SK-N-MC (cell line): ENCODE data around the gene AFAP1L2.
"Not testable (repeated sequence)": the region's sequence is repeated elsewhere in the genome, so short reads cannot be mapped to it uniquely, and the experiment has no call there.

ENCODE experiments used
- DNase-seq: peaks from one replicate; pipeline ENCODE4 v3.0.0-alpha.2; 2011; ENCODE audit warnings: low read depth, low spot score
- H3K27ac ChIP-seq: fragments of 200-600 bp; sonication (generic); 2 replicates; pipeline ENCODE4 v1.5.1; 2016; ENCODE audit warnings: mixed run types
- H3K36me3 ChIP-seq: fragments of 200-600 bp; sonication (generic); 2 replicates; pipeline ENCODE4 v1.6.1; 2017; ENCODE audit warnings: antibody characterized with exemption, low read length, mixed read lengths; ENCODE audit not compliant: insufficient read depth
- H3K4me3 ChIP-seq: fragments of 200-600 bp; sonication (generic); 2 replicates; pipeline ENCODE4 v1.5.1; 2016
- H3K9ac ChIP-seq: fragments of 200-600 bp; sonication (generic); 2 replicates; pipeline ENCODE4 v1.8.0; 2017; ENCODE audit warnings: mixed run types, mixed read lengths; ENCODE audit not compliant: insufficient read length
- H3K9me3 ChIP-seq: fragments of 200-600 bp; sonication (generic); 2 replicates; pipeline ENCODE4 v1.6.1; 2017; ENCODE audit warnings: low read depth, mild to moderate bottlenecking, antibody characterized with exemption, low read length, moderate library complexity, mixed read lengths
- EZH2 ChIP-seq: fragments of 200-600 bp; sonication (generic); IDR thresholded peaks from one replicate; pipeline ENCODE4 v1.6.1; 2017; ENCODE audit warnings: antibody characterized with exemption
- FOXP2 ChIP-seq: optimal IDR thresholded peaks from 2 replicates; pipeline ENCODE3; 2011; ENCODE audit warnings: mild to moderate bottlenecking, moderate library complexity; ENCODE audit not compliant: insufficient read depth; ENCODE audit errors: extremely low read length, control extremely low read depth
- POLR2AphosphoS5 ChIP-seq: IDR thresholded peaks from 2 replicates; pipeline ENCODE4 v1.6.1; 2012; ENCODE audit warnings: mild to moderate bottlenecking, low read depth, low read length, borderline replicate concordance

The AFAP1L2 gene

GRCh38 chr10:114356126-114356525 lies 48.2 kb downstream of the AFAP1L2 start:
- H3K9me3 ChIP-seq: no peaks in the 10 kb centered on the region
- H3K4me3 ChIP-seq: no peak overlapping the region
- TF ChIP-seq POLR2AphosphoS5 (no peak), EZH2 (no peak), FOXP2 (no peak)
- H3K36me3 ChIP-seq: no peaks in the 10 kb centered on the region
- DNase-seq: no peak
- no peak overlapping the region for H3K9ac ChIP-seq
- no peak overlapping the region for H3K27ac ChIP-seq

DNA sequence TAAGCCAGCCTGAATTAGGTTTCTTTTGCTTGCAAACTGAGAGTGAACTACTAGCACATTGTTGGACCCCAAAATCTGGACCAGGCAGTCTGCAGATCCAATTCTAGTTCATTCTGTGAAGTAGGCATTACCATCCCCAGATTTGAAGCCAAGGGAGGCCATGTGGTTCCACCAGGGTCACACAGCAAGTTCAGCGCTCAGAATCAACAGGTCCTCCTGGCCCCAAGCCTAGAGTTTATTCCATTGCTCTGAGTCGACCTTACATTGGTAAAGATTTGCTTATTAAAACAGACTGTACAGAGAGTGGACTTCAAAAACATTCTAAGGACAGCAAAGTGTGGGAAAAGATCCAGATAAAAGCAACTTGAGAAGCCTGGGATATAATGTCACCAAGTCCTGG lies 50.9 kb downstream of the AFAP1L2 start:
- no peak for DNase-seq
- no peak overlapping the region for H3K27ac ChIP-seq
- H3K9ac ChIP-seq: no peak overlapping the region
- H3K9me3 ChIP-seq: no peaks in the 10 kb centered on the region
- no peak overlapping the region for H3K4me3 ChIP-seq
- no peaks in the 10 kb centered on the region for H3K36me3 ChIP-seq
- TF ChIP-seq FOXP2 (no peak), EZH2 (no peak), POLR2AphosphoS5 (no peak)

DNA sequence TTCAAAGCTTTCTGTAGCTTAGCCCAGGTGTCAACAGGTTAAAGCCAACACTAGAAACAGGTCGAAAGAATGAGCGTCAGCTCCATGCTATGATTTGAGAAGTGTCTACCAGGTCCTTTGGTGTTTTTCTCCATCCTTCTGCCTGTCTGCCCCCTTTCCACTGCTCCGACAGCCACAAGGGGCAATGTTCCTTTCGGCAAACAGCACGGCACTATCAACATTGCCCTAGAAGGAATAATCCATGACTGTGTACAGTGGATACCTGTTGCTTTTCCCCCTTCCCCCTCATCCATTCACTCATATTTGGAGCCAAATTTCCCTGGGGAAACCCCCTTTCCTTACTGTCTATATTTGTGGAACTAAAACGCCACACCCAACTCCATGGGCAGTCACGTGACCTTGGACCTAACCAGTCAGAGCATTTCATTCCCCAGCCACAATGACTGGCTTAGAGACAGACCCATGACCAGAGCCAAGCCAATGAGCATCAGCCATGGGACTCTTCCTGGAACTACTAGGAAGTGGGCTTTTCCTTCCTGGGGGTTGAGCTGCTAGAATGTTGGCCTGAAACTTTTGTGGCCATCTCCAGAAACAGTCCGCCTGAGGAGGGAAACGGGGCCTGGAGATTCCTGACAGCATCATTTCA lies 51.5 kb downstream of the AFAP1L2 start:
- Histone ChIP-seq H3K9ac (no peak overlapping the region), H3K9me3 (no peaks in the 10 kb centered on the region), H3K36me3 (no peaks in the 10 kb centered on the region), H3K4me3 (no peak overlapping the region), H3K27ac (no peak overlapping the region)
- DNase-seq: no peak
- no peak for TF ChIP-seq FOXP2
- TF ChIP-seq EZH2: no peak
- no peak for TF ChIP-seq POLR2AphosphoS5

DNA sequence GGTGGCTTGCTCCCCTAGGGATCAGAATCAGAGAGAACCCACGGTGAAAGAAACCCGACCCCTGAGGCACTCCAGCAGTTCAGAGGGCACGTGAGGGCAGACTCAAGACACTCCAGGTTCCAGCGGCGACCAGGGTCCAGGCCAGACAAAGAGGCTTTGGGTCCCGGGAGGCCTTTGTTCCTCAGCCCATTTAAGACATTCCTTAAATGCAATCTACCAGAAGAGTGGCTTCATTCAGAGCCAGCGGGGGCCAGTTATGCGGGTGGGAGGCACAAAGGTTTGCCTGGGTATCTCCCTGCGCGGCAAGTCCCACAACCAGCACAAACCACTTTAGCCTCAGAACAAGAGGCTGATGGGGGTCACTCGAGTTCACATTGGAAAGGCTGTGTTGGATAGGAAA lies 53.6 kb downstream of the AFAP1L2 start:
- H3K27ac ChIP-seq: no peak overlapping the region
- H3K9me3 ChIP-seq: no peaks in the 10 kb centered on the region
- H3K36me3 ChIP-seq: no peaks in the 10 kb centered on the region
- no peak for DNase-seq
- no peak overlapping the region for H3K4me3 ChIP-seq
- TF ChIP-seq FOXP2: no peak
- TF ChIP-seq POLR2AphosphoS5: no peak
- no peak for TF ChIP-seq EZH2
- H3K9ac ChIP-seq: no peak overlapping the region

DNA sequence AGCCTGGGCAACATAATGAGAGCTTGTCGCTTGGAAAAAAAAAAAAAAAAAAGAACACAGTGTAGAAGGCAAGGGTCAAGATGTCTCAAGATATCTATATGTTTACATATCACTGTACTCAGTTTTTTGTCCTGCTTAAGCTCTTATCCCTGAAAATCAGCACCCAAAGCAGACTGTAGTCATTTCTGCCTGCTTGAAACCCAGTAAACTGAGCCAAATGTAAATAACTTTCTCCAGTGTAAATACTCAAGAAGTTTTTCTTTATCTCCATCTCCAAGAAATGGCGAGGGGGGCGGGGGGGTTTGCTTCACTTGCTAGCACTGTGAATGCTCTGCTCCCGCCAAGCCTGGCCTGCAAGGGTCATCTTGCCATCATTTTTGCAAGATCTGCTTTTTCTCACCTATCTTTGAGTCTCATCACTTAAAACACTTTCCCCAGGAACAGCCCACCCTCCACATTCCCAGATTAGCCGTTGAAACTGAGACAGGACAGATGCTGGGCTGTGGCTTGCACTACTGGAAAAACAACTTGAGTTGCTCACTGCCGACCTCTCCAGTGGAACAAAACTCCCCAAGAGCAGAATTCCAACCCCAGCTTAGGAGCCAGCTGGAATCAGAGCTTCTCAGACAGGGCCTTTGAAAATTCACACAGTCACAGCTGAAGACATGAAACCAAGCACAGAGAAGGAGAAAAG lies 54.6 kb downstream of the AFAP1L2 start:
- no peak for DNase-seq
- TF ChIP-seq POLR2AphosphoS5 (no peak), FOXP2 (no peak), EZH2 (no peak)
- Histone ChIP-seq H3K36me3 (no peaks in the 10 kb centered on the region), H3K9me3 (no peaks in the 10 kb centered on the region), H3K9ac (no peak overlapping the region), H3K27ac (no peak overlapping the region), H3K4me3 (no peak overlapping the region)

DNA sequence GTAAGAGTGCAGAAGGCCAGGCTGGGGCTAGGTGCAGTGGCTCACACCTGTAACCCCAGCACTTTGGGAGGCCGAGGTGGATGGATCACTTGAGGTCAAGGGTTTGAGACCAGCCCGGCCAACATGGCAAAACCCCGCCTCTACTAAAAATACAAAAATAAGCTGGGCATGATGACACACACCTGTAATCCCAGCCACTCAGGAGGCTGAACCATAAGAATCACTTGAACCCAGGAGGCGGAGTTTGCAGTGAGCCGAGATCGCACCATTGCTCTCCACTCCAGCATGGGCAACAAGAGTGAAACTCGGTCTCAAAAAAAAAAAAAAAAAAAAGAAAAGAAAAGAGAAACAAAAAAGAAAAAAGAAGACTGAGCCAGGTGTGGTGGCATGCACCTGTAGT lies 55.2 kb downstream of the AFAP1L2 start:
- H3K9ac ChIP-seq, H3K9me3 ChIP-seq, H3K27ac ChIP-seq, H3K36me3 ChIP-seq, DNase-seq, H3K4me3 ChIP-seq: not testable (repeated sequence)

DNA sequence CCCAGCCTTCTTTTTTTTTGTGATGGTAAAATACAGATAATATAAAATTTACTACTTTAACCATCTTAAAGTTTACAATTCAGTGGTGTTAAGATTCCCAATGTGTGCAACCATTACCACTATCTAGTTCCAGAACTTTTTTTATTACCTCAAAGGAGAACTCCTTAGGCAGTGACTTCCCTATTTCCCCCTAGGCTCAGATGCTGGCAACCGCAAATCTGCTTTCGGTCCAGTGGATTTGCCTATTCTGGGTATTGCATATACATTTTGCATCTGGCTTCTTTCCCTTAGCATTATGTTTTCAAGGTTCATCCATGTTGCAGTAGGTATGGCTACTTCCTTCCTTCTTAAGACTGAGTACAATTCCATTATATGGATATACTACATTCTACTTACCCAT lies 56.5 kb downstream of the AFAP1L2 start:
- H3K9ac ChIP-seq: no peak overlapping the region
- no peak overlapping the region for H3K27ac ChIP-seq
- no peaks in the 10 kb centered on the region for H3K9me3 ChIP-seq
- TF ChIP-seq FOXP2 (no peak), EZH2 (no peak), POLR2AphosphoS5 (no peak)
- DNase-seq: no peak
- no peaks in the 10 kb centered on the region for H3K36me3 ChIP-seq
- H3K4me3 ChIP-seq: no peak overlapping the region

GRCh38 chr10:114347241-114347640 lies 57.1 kb downstream of the AFAP1L2 start:
- H3K4me3 ChIP-seq: no peak overlapping the region
- no peaks in the 10 kb centered on the region for H3K36me3 ChIP-seq
- TF ChIP-seq EZH2: no peak
- no peak for TF ChIP-seq FOXP2
- no peak for TF ChIP-seq POLR2AphosphoS5
- no peaks in the 10 kb centered on the region for H3K9me3 ChIP-seq
- no peak overlapping the region for H3K27ac ChIP-seq
- no peak for DNase-seq
- no peak overlapping the region for H3K9ac ChIP-seq

DNA sequence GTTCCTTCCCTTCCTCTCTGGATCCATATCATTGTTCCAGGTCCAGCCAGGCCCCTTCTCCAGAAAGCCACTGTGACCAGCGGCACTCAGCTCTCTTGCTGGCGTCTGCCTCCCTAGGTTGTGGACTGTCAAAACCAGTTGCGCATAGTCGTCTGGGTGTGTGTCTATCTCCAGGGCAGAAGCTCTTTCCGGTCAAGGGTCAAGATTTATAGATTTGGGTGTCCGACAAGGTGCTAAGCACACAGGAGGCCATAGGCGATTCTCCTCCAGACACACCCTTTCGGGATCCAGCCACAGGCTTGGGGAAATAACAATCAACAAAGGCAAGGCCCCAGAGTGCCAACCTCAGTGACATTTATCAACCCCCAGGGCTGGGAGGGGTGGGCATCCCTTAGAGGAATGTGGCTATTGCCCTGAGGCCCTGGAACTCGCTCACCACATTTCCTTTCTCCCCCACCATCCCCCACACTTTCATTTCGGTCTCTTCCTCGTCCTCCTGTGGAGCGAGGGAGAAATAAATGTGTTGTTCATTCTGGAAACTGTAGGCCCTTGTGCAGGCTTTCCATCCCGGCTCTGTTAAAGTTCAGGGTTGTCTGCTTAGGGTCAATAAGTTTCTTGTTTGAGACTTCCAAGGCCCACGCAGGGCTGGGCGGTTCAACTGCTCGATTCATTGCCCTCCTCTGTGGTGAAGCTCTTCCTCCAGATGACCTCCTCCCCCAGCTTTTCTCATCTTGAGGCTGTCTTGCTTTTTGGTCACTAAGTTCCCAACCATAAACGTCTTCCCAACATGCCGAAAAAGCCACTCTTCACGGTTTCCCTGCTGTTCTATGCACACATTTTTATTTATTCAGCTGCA lies 57.9 kb downstream of the AFAP1L2 start:
- TF ChIP-seq FOXP2 (no peak), POLR2AphosphoS5 (no peak)
- Histone ChIP-seq H3K4me3 (no peak overlapping the region), H3K9me3 (no peaks in the 10 kb centered on the region), H3K9ac (no peak overlapping the region), H3K36me3 (no peaks in the 10 kb centered on the region), H3K27ac (no peak overlapping the region)
- no peak for DNase-seq
